ENCODE measurements around the gene ARL13B.

GRCh38 chr3:93994056-93994455 is 14.1 kb downstream of the ARL13B start:
- no peak for TF ChIP-seq IKZF2 (IDR thresholded peaks at IDR 0.05)
- TF ChIP-seq ZNF274 (IDR thresholded peaks at IDR 0.05; ENCODE audit: insufficient read depth, insufficient read length) = no peak
- TF ChIP-seq SIN3A (IDR thresholded peaks at IDR 0.05; ENCODE audit: low read depth, low read length) = no peak
- no peak for TF ChIP-seq MAX (IDR thresholded peaks at IDR 0.05; ENCODE audit: low read depth, low read length)
- TF ChIP-seq TAF1 (IDR thresholded peaks at IDR 0.05; ENCODE audit: borderline replicate concordance, low read depth, low read length) = no peak
- TF ChIP-seq FOXM1 (IDR thresholded peaks at IDR 0.05; ENCODE audit: low read depth, low read length) = no peak
- no peak for TF ChIP-seq GATAD2B (conservative IDR thresholded peaks at IDR 0.05; ENCODE audit: low read depth)
- TF ChIP-seq POLR2AphosphoS5 (IDR thresholded peaks at IDR 0.05; ENCODE audit: low read length) = no peak
